Mesodermal cell (in vitro differentiated cells): Measurements from ENCODE around the gene SRGAP1.
"Not testable (repeated sequence)": the region's sequence is repeated elsewhere in the genome, so short reads cannot be mapped to it uniquely, and the experiment has no call there.

Experiments
- H3K27ac ChIP-seq: 2 replicates; pipeline ENCODE4 v1.7.0; 2013; ENCODE audit warnings: mild to moderate bottlenecking, low read depth, low read length, moderate library complexity; ENCODE audit not compliant: severe bottlenecking
- H3K36me3 ChIP-seq: 2 replicates; pipeline ENCODE4 v1.7.1; 2013; ENCODE audit warnings: mild to moderate bottlenecking, low read length, moderate library complexity; ENCODE audit not compliant: control insufficient read depth, insufficient read depth
- H3K4me1 ChIP-seq: one replicate; pipeline ENCODE4 v1.7.1; 2013; ENCODE audit warnings: mild to moderate bottlenecking, low read length; ENCODE audit not compliant: insufficient read depth, control insufficient read depth, poor library complexity, severe bottlenecking
- H3K4me3 ChIP-seq: 2 replicates; pipeline ENCODE4 v1.7.0; 2013; ENCODE audit warnings: low read length, control low read depth, mild to moderate bottlenecking; ENCODE audit not compliant: insufficient read depth, poor library complexity, severe bottlenecking; ENCODE audit errors: extremely low read depth
- H3K9me3 ChIP-seq: 2 replicates; pipeline ENCODE4 v1.7.1; 2013; ENCODE audit warnings: mild to moderate bottlenecking, low read length, moderate library complexity; ENCODE audit not compliant: control insufficient read depth
- WGBS, 2 experiments: methylation state at CpG; one replicate each; pipeline ENCODE4 v1.1.5; 2013; ENCODE audit warnings: missing lambda C conversion rate in 2 of 2; ENCODE audit not compliant: insufficient coverage in 2 of 2; 5-methylcytosine and 5-hydroxymethylcytosine counted together

SRGAP1 gene

DNA sequence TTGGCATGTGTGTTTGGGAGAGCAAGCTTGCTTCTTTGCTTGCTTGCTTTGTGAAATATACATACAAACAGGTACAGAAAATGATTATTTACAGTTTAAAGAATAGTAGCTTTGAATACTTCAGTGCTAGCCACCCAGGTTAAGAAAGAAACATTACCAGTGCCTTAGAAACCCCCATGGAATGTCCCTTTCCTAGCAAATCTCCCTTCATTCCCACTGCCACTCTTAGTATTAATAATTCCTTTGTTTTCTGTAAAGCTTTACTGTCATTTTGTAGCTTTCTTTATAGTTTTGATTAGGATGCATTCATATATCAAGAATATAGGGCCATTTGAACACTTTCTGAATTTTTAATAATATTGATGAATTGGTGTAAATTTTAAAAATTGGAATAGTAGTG is 9.5 kb downstream of the SRGAP1 start:
- H3K4me1 ChIP-seq: no peaks in the 10 kb centered on the region
- no peak overlapping the region for H3K27ac ChIP-seq
- no peak overlapping the region for H3K4me3 ChIP-seq
- peaks cover under 1% of the 10 kb centered on the region for H3K36me3 ChIP-seq
- H3K9me3 ChIP-seq: no peaks in the 10 kb centered on the region

DNA sequence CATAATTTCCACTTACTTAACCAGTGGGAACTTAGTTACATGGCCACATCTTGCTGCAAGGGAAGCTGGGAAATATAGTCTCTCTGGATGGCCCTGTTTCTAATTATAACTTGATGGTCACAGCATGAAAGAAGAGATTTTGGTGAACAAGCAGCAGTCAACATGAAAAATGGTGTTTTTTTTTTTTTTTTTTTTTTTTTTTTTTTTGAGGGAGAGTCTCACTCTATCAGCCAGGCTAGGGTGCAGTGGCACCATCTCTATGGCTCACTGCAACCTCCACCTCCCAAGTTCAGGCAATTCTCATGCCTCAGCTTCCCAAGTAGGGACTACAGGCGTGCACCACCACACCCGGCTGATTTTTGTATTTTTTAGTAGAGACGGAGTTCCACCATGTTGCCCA is 10.8 kb downstream of the SRGAP1 start:
- Histone ChIP-seq H3K4me3 (no peak overlapping the region), H3K36me3 (no peaks in the 10 kb centered on the region), H3K27ac (no peak overlapping the region), H3K9me3 (no peaks in the 10 kb centered on the region), H3K4me1 (no peaks in the 10 kb centered on the region)
- WGBS, 2 experiments: 79% methylated on average over 2 of the region's 3 CpGs; no CpG with 5 or more reads in 1 of the 2 experiments

DNA sequence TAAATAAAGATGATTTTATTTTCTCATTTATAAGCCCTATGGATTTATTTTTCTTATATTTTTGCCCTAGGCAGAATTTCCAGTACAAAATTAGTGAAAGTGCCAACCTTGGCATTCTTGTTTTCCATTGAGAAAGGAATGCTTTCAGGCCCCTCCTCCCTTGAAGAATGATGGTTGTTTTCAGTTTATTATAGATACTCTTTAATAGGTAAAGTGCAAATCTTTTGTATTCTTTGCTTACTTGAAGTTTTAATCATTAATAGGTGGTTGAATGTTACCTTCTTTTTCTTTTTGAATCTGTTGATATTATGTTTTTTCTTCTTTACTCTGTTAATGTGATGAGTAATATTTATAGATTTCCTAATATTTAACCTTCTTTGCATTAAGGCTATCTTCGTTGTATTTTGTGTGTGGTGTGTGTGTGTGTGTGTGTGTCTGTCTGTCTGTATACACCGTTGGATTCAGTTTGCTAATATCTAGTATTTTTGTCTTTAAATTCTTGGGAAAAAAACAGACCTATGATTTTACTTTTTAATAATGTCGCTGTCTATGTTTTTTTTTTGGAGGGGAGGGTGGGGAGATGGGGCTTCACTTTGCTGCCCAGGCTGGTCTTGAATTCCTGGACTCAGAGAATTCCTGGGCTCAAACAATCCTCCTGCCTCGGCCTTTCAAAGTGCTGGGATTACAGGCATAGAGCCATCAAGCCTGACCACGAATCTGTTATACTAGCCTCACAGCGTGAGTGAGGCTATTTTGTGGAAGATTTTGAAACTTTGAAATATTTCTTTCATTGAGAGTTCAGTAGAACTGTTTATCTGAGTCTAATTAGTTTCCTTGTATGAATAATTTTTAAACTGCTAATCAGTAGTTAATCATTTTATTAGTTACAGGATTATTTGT is 13.5 kb downstream of the SRGAP1 start:
- Histone ChIP-seq H3K36me3 (no peaks in the 10 kb centered on the region), H3K4me3 (no peak overlapping the region), H3K9me3 (no peaks in the 10 kb centered on the region), H3K27ac (no peak overlapping the region), H3K4me1 (no peaks in the 10 kb centered on the region)
- 82 to 90% methylated on average over 2 of the region's 6 CpGs for WGBS, 2 experiments

DNA sequence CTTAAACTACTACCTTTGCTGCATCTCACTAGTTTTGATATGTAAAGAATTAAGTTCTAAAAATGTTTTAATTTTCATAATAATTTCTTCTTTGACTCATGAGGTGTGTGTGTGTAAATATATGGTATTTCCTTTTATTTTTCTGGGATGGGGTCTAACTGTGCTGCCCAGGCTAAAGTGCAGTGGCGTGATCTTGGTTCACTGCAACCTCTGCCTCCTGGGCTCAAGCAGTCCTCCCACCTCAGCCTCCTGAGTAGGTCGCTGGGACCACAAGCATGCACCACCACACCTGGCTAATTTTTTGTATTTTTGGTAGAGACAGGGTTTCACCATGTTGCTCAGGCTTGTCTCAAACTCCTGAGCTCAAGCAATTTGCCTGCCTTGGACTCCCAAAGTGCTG is 15.4 kb downstream of the SRGAP1 start:
- H3K36me3 ChIP-seq, H3K27ac ChIP-seq, H3K4me1 ChIP-seq, H3K9me3 ChIP-seq, H3K4me3 ChIP-seq: not testable (repeated sequence)
- WGBS, 2 experiments: 100% methylated on average over 1 of the region's 2 CpGs; no CpG with 5 or more reads in 1 of the 2 experiments

DNA sequence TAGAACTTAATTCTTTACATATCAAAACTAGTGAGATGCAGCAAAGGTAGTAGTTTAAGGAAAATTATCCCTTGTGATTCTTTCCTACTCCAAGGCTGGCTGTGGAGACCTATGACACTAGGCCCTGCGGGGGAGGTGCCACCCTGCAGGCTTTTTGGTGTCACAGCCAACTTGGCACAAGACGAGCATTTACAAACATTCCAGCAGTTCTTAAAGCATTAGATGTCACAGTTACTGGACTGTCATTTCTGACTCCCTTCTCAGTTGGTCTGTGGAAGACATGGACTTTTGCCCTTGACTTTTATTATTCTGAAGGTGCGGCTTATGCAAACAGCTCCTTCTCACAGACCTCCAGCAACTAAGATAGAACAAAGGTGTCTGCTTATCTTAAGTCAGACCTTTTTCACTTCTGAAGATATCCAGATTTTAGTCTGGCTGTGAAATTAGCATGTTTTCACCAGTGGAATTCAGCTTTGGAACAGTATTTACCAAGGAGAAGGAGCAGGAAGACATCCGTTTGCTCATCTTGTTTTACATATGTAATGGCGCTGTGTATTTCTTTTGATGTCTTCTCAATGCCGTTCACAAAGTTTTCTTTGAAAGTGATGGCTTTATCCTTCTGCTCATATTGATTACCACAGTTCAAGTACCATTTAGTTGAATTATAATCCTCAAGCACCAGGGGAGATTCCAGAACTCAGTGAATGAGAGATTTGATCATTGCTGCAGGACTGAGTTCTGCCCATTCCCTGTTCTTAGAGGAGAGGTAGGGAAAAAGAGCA is 17.9 kb downstream of the SRGAP1 start:
- no peaks in the 10 kb centered on the region for H3K36me3 ChIP-seq
- no peaks in the 10 kb centered on the region for H3K9me3 ChIP-seq
- H3K4me1 ChIP-seq: no peaks in the 10 kb centered on the region
- 45 to 67% methylated on average over 3 to 5 of the region's 6 CpGs for WGBS, 2 experiments
- no peak overlapping the region for H3K27ac ChIP-seq
- H3K4me3 ChIP-seq: no peak overlapping the region

DNA sequence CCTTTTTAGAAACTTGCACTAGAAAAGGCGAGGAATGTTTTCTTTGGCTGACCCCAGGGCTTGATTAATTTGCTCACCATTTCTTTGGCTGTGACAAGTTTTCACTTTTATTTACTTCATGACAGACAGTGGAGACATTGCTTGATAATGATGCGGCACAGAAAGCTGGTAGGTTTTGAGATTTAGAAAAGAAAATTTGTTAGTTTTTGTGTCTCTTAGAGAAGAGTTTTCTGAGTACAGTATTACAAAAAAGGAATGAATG is 18.4 kb downstream of the SRGAP1 start:
- no peaks in the 10 kb centered on the region for H3K4me1 ChIP-seq
- H3K36me3 ChIP-seq: no peaks in the 10 kb centered on the region
- no peak overlapping the region for H3K4me3 ChIP-seq
- no peaks in the 10 kb centered on the region for H3K9me3 ChIP-seq
- no peak overlapping the region for H3K27ac ChIP-seq
- 100% methylated on average over 1 to 2 of the region's 2 CpGs for WGBS, 2 experiments

DNA sequence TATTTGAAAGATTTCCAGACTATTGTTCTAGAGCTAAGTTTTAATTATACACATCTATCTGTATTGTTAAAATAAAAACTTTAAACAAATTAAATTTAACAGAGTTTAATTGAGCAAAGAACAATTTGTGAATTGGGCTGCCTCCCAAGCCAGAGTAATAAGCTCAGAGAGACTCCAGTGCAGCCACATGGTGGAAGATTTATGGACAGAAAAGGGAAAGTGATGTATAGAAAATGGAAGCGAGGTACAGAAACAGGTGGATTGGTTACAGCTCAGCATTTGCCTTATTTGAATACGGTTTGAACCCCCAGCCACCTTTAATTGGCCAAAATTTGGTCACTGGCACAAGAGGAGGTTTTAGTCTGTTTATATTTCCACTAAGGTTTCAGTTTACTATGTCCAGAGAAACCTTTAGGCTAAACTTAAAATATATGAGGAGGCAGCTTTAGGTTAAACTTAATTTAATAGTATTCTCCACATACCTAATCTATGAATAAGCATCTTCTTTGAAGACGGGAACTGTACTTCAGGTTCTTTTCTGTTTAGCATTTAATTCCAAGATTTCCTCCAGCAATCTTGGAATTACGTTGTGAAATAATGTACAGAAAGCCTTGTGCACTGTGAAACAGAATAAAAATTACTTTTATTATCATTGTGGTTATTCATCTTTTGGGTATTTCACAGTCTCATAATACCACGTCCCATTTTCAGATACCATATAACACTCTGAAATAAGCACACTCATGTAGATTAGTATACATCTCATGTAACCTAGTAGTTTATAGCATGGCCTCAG is 19.4 kb downstream of the SRGAP1 start:
- Histone ChIP-seq H3K4me3 (no peak overlapping the region), H3K36me3 (no peaks in the 10 kb centered on the region), H3K4me1 (no peaks in the 10 kb centered on the region), H3K9me3 (no peaks in the 10 kb centered on the region), H3K27ac (no peak overlapping the region)
- 97 to 100% methylated on average over 1 to 2 of the region's 5 CpGs for WGBS, 2 experiments

DNA sequence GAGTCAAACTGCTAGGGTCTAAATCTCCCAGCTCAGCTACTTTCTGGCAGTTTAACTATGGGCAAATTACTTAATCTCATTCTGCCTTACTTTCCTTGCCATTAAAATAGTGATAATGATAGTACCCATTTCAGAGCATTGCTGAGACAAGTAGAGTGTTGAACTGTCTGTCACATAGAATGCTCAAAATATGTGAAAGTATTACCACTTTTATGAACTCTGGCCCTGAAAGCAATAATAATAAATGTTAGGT is 19.9 kb downstream of the SRGAP1 start:
- H3K36me3 ChIP-seq: no peaks in the 10 kb centered on the region
- H3K27ac ChIP-seq: no peak overlapping the region
- no peak overlapping the region for H3K4me3 ChIP-seq
- H3K4me1 ChIP-seq: no peaks in the 10 kb centered on the region
- no peaks in the 10 kb centered on the region for H3K9me3 ChIP-seq

DNA sequence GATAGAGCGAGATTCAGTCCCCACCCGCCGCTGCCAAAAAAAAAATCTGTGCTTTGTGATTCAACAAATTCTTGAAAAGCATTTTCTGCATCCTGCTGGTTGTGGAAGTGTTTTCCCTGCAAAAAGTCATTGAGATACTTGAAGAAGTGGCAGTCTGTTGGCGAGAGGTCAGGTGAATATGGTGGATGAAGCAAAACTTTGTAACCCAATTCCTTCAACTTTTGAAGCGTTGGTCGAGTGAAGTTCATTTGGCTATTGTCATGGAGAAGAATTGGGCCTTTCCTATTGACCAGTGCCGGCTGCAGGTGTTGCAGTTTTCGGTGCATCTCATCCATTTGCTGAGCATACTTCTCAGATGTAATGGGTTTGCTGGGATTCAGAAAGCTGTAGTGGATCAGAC is 20.9 kb downstream of the SRGAP1 start:
- H3K4me3 ChIP-seq: no peak overlapping the region
- no peak overlapping the region for H3K27ac ChIP-seq
- 80 to 88% methylated on average over 7 to 8 of the region's 8 CpGs for WGBS, 2 experiments

DNA sequence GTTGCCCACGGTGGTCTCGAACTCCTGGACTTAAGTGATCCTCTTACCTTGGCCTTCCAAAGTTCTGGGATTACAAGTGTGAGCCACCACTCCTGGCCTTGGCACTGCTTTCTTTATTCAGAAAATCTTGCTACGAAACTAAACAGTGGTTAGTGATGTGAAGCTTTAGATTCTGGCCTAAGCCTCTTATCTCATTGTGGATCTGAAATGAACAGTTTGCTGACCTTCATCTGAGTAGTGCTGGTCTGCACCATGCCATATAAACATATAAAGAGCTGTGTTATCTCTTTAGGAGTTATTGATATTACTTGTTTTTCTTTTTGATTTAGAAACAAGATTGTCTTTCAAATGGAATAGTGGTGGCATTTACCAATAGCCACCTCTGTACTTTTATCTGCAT is 22.6 kb downstream of the SRGAP1 start:
- Histone ChIP-seq H3K27ac (no peak overlapping the region), H3K4me1 (no peaks in the 10 kb centered on the region), H3K36me3 (no peaks in the 10 kb centered on the region), H3K4me3 (no peak overlapping the region), H3K9me3 (no peaks in the 10 kb centered on the region)
- WGBS, 2 experiments: 88 to 96% methylated on average over 2 to 3 of the region's 3 CpGs

More for the DNA sequence above, 20.9 kb downstream of the SRGAP1 start:
- Histone ChIP-seq H3K4me1 (no peaks in the 10 kb centered on the region), H3K36me3 (no peaks in the 10 kb centered on the region), H3K9me3 (no peaks in the 10 kb centered on the region)

DNA sequence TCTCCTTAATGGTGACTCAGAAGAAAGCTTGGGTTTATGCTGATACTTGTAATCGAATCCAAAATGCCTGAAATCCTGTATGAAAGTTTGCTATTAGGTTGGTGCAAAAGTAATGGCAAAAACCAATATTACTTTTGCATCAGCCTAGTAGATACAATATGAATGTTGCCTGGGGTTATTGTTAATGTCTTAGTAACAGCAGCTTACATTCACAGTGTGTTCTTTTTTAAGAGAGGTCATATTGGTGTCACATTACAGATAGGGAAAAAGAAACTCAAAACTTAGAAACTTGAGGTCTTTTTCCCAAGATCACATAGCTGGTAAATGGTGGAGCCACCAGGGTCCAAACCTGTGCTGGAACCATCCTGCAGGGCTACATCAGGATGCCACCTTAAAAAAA is 25.2 kb downstream of the SRGAP1 start:
- Histone ChIP-seq H3K9me3 (no peaks in the 10 kb centered on the region), H3K36me3 (no peaks in the 10 kb centered on the region), H3K4me3 (no peak overlapping the region), H3K4me1 (no peaks in the 10 kb centered on the region), H3K27ac (no peak overlapping the region)
- no CpG with 5 or more reads among the region's 1 CpG for WGBS, 2 experiments
